Measurements from ENCODE around the gene NDC80.
"Not testable (repeated sequence)": the region's sequence is repeated elsewhere in the genome, so short reads cannot be mapped to it uniquely, and the experiment has no call there.

The NDC80 gene

DNA sequence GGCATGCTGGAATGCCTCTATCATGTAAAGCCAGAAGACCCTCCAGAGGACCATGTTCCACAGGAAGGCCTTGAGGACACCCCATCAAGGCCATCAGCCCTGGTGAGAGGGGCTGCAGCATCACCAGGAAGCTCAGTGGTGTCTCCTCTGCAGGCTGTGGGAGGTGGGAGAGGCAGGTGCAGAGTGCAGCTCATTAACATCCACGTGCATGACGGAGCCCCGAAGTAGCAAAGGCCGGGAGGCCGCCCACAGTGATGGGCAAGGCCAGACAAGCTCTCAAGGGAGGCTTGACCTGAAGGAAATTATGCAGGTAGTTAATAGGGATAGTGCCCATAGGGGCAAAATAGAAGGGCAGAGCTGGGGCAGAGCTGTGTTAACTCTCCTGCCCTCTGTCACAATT lies 53.9 kb downstream of the NDC80 start:
- no peak for DNase-seq (ENCODE audit: low read depth in 1 of 2, low spot score in 1 of 2)

DNA sequence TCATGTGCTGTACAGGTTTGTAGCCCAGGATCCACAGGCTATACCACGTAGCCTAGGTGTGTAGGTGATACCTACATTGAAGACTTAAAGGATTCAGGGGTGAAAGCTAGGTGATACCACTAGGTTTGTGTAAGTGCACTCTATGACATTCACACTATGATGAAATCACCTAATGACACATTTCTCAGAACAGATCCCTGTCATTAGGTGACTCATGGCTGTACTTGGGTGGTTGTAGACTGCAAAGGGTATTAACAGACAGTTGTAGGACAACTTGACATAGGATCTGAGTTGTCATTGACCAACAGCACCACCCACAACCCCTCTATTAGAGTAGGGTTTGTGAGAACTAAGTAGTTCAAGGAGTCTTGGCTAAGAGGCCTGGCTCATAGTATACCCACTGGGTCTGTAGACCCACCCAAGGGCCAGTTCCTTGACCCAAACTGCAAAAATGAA lies 56.5 kb downstream of the NDC80 start:
- DNase-seq (ENCODE audit: low read depth in 1 of 2, low spot score in 1 of 2), result no peak

DNA sequence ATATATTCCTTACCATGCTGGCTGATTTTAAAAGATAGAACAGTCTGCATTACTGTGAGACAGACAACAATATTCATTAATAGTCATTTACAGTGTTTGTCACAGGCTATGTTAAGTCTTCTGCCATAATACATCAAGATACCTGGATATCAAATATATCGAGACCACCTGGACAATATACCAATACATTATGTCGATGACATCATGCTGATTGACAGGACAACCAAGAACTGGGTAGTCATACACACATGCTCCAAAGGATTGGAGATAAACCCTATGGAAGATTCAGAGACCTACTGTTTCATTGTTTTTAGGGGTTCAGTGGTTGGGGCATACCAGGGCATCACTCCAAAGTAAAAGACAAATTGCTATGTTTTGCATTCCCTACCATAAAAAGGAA lies 57.6 kb downstream of the NDC80 start:
- DNase-seq (ENCODE audit: low read depth in 1 of 2, low spot score in 1 of 2), result no peak

DNA sequence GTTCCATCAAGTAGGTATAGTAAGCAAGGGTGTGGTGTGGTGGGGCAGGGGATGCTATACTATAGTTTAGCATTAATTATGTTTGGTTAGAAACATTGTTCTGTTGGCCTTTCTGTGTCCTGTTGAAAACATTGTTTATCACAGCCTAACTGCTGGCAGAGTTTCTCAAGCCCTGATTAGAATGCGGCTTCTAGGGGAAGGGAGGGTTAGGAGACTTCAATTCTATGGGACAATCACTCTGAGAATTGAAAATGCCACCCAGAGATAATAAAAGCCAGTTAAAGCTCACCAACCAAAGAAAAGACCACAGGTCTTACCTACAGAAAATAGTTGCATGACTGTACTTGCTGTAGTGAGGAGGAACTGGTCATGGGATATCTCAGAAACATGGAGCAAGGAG lies 64.2 kb downstream of the NDC80 start:
- DNase-seq (ENCODE audit: low read depth in 1 of 2, low spot score in 1 of 2), result no peak

DNA sequence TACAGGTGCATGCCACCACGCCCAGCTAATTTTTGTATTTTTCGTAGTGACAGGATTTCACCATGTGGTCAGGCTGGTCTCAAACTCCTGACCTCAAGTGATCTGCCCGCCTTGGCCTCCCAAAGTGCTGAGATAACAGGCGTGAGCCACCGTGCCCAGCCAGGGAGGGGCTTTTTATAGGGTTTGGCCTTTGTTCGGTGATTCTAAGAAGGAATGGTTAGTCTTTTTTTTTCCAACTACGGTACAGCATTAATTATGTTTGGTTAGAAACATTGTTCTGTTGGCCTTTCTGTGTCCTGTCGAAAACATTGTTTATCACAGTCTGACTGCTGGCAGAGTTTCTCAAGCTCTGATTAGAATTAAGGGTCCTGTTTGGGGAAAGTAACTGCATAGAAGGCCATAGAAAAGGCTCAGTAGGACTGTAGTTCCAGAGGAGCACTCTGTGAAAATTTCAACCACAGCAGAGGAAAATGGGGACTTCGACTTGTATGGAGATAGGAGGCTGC lies 64.8 kb downstream of the NDC80 start:
- no peak for DNase-seq (ENCODE audit: low read depth in 1 of 2, low spot score in 1 of 2)

DNA sequence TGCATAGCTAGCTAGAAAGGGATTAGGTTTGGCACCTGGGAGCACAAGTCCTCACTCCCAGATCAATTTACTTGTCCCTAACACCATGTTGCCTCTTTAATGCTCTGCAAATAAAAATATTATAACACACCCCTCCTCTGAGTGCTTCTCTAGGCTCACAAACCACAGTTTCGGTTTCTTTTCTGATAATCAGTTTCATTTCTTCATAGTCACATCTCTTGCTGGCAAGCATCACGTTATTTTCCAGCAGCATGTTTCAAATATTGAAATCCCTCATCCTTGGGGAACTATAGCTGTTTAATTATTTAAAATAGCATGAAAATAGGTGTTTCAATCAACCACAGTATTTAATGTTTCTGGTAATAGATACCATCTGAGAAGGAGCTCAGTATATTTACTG lies 70.3 kb downstream of the NDC80 start:
- no peak for DNase-seq (ENCODE audit: low read depth in 1 of 2, low spot score in 1 of 2)

DNA sequence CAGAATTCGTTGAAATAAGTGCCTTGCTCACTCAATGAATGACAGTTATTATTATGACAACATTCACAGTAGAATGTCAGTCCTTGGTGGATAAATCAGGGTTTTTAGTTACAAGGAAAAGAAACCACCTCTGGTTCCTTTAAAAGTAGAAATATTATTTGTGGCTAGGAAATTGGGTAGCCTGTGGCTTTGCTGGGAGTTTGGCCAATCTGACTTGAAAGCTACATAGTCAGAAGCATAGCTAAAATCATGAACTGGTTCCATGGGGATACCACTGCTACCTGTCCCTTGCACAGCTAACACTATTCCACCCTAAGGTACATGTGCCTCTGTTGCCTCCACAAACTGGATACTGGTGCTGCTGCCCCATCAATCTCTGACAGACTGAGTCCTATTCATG lies 71.4 kb downstream of the NDC80 start:
- DNase-seq (ENCODE audit: low read depth in 1 of 2, low spot score in 1 of 2), result no peak

DNA sequence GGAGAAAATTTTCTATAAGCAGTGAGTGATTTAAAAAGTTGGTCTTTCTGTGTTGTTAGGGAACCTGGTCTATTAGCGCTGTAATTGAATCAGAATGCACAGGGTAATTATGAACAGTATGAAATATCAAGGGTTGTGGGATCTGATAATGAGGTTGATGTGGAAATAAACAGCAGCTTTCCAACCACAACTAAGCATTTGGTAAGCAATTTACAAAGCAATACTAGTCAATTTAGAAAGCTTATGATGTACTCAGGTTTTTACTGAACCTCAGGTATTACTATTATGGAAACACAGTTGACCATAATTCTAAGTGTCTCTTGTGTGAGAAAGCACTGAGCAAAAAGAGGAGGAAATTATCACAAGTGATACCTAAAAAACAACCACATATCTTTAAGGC lies 73.2 kb downstream of the NDC80 start:
- DNase-seq (ENCODE audit: low read depth in 1 of 2, low spot score in 1 of 2), result no peak

DNA sequence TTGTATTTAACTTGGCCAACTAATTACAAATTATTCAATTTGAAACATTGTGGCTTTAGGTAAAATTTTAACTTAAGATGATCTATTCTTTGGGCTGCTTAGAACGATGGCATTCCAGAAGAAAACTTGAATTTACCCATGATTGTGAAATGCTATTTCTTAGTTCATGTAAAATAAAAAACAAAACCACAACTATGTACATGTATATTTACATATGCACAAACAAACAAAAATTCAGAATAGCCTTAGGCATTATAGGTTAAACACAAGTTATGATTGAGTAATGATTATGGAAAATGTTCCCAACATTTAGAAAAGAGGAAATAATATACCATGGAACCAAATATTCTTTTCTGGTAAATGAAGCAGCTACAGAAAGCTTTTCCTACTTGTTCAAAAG lies 80.6 kb downstream of the NDC80 start:
- no peak for DNase-seq (ENCODE audit: low read depth in 1 of 2, low spot score in 1 of 2)

DNA sequence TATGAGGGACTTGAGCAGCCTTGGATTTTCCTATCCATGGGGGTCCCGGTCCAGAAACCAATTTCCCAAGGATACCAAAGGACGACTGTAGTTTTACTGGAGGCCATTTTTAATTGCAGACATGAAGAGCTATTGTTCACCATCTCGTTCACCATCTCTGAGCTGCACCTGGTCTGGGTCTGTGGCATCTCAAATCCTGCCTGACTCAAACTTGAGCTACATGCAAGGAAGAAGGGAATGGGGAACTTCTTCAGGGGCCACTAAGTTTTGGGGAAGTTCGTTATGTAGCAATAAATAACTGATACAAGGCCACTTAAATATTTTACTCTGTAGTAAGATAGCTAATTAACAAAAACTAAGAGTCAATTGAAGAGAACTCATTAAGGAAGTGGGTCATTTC lies 82.1 kb downstream of the NDC80 start:
- DNase-seq (ENCODE audit: low read depth in 1 of 2, low spot score in 1 of 2), result no peak

DNA sequence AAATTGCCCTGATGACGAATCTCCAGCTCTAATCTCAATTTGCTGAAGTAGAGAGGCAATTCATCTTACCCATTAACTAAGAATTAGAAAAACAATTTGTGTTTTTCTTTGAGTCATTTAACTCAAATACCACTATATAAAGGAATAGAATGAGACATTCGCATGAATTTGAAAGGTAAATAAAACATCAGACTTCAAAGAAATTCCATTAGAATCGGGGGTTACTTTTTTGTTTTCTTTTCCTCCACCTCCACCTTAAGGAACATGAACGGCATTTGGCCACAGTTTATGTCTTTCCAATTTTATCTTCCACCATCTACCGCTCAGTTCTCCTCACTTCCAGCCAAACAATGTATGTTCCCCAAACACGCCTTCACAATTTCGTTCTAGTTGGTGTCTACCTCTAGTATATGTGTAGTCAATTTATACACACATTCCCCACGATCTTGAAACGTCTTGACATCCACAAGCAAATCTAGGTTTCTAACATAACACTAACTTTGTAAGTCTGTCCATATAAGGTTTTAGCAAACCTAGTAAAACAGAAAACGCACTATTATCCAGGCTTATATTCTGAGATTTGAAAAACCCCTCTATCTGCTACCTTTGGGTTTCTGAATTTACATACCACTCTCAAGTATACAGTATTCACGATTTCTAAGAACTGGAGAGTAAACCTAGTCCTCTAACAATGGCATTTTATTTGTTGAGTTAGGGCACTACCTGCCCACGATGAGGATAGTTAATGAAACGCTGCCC lies 83.0 kb downstream of the NDC80 start:
- DNase-seq (ENCODE audit: low read depth in 1 of 2, low spot score in 1 of 2), result no peak

DNA sequence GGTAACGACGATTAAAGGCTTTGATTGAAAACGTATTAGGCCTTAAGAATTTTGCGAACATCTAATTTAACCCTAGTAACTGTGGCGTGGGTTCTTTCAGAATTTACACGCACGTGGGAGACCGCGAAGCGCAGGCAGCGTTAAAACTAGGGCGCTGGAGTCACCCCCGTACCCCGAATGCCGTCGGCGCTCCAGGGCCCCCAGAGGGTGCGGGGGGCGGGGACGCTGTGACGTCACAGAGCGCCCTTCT lies 83.5 kb downstream of the NDC80 start:
- DNase-seq (ENCODE audit: low read depth in 1 of 2, low spot score in 1 of 2), result peak; percentile 64 to 65

DNA sequence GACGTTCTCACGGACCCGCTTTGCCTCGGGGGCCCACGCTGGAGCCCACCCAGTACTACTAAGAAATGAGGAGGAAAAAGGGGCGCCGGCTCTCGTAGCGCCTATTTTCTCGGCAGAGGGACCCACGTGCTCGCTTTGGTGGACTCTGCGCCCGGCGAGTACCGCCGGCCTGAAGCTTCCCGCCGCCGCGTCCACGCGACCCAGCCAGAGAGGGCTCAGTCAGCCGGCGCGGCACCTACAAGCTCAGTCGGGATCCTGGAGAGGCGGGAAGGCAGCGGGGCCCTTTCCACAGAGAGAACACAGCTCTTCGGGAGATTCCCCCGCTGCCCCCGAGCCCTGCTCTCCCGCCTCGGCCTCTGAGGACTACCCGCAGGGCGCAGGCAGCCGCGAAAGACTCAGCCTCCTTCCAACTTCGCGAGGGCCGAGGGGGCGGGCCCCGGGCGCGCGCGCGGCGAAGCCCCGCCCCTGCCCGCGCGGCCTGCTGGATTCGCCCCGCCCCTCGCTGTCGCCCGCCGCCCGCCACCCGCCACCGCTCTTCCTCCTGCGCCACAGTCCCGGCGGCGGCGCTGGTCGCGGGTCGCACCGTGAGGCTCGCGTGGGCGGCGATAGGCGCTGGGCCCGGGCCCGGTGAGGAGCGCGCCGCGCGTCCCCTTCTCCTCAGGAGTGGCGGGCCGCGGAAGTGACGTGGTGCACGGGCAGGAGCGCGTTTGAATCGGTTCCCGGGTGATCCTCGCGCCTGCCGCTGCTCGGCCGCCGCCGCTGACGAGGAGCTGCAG lies 84.0 kb downstream of the NDC80 start, which contains the start of gene SMCHD1:
Gene SMCHD1, plus strand, starts transcription at position 549 of the 776 bp plus-strand sequence. CDS start 350 bp downstream, outside the sequence.
- DNase-seq (ENCODE audit: low read depth in 1 of 2, low spot score in 1 of 2), result peak; percentile 71 to 89

DNA sequence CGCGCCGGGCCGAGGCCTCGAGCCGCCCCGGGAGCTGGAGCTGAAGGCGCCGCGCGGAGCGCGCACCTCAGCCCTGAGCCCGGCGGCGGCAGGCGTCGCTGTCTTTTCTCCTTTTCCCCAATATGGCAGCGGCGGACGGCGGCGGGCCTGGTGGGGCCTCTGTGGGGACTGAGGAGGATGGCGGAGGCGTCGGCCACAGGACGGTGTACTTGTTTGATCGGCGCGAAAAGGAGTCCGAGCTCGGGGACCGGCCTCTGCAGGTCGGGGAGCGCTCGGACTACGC lies 84.5 kb downstream of the NDC80 start:
- no peak for DNase-seq (ENCODE audit: low read depth in 1 of 2, low spot score in 1 of 2)

DNA sequence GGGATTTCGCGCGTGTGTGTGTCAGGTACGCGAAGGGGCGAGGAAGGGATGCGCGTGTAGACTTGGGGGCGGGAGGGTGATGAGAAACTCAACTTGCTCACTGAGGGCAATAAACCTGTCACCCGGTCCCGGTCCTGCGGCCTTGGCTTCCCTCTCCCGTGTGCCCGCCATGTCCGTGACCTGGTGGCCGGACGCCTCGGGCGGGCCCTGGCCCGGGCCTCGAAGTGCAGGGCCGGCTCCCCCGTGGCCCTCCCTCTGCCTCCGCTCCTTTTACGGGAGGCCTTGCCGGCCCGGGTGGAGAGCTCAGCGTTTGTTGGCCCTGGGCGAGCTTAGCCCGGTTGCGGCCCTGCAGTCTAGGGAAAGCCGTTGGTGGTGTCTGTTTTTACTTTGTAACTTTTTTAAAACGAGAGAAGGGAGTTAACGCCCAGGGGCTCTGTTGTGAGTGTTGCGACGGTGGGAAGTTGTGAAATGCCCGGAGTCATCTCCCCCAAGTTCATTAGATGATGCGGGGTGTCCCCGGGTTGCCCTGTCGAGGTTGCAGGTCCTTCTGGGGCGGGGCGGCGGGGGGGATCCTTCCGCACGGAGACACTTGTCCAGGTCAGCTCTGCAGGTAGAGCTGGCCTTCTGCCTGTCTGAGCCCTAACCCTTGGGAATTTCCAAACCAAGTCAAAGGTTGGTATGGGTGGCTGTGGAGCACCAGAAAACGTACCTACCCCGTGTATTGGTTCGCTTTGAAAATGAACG lies 85.1 kb downstream of the NDC80 start:
- peak; percentile 28 to 31 for DNase-seq (ENCODE audit: low read depth in 1 of 2, low spot score in 1 of 2)

DNA sequence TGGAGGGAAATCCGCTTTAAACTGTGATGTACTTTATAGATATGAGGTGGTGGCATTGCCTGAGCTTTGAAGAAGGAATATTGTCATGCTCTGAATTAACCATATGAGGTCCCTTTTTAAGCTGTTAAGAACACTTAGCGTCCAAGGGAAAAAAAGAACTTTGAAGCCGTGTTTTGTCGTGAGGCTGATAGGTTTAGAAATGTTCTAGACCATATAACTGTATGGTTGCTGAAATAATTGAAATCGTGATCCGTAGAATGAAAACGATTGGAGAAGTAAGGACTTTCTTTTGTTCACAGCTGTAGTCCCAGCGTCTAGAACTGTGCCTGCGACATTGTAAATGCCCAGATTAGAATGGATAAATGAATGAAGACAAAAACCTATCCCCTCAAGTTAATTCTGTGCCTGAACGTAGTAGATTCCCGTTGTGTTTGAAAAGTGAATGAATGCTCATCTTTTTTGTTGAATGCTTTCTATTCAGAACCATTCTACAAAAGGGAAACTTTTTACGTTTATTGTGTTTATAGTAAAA lies 85.7 kb downstream of the NDC80 start:
- no peak for DNase-seq (ENCODE audit: low read depth in 1 of 2, low spot score in 1 of 2)

DNA sequence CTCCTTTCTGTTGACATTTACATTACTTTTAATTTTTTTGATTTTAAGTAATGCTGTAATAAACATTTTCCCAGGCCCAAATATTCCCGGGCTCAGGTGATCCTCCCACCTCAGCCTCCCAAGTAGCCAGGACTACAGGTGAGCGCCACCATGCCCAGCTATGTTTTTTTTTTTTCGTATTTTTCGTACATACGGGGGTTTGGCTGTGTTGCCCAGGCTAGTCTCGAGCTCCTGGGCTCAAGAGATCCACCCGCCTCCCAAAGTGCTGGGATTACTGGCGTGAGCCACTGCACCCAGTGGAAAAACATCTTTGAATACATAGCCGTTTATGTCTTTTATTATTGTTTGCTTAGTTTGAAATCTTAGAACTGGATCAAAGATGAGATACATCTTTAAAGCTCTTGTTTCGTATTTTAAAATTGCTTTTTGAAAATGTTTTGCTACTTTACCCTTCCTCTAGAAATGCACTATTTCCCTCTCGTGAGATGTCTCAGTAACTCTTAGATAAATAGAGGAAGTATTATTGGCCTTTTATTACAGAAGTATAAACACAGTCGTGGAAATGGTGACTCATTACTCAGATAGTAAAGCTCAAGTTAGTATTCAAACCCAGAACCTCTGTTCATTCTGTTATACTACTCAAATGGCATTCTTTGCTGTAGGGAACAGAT lies 86.6 kb downstream of the NDC80 start:
- no peak for DNase-seq (ENCODE audit: low read depth in 1 of 2, low spot score in 1 of 2)

DNA sequence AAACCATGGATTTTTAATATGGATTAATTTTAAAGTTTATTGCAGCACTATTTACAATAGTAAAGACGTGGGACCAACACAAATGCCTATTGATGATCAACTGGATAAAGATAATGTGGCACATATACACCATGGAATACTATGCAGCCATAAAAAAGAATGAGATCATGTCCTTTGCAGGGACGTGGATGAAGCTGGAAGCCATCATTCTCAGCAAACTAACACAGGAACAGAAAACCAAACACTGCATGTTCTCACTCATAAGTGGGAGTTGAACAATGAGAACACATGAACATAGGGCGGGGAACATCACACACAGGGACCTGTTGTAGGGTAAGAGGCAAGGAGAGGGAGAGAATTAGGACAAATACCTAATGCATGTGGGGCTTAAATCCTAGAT lies 89.5 kb downstream of the NDC80 start:
- DNase-seq (ENCODE audit: low read depth in 1 of 2, low spot score in 1 of 2), result not testable (repeated sequence)

DNA sequence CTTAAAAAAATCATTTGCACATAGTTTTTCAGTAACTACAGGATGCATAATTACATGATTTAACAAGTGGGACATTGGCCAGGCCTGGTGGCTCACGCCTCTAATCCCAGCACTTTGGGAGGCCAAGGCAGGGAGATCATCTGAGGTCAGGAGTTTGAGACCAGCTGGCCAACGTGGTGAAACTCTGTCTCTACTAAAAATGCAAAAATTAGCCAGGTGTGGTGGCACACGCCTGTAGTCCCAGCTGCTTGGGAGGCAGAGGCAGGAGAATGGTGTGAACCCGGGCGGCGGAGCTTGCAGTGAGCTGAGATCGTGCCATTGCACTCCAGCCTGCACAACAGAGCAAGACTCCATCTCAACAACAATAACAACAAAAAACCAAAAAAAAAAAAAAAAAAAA lies 90.9 kb downstream of the NDC80 start:
- DNase-seq (ENCODE audit: low read depth in 1 of 2, low spot score in 1 of 2), result not testable (repeated sequence)

DNA sequence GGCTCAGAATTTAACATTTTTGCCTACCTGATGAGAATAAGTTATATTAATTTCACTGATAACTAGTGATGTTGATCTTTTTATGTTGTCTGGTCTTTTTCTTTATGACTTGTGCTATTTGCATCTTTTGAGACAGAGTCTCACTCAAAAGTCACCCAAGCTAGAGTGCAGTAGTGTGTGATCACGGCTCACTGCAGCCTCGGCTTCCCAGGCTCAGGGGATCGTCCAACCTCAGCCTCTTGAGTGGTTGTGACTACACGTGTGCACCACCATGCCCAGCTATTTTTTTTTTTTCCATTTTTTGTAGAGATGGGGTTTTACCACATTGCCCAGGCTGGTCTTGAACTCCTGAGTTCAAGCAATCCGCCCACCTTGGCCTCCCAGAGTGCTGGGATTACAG lies 91.6 kb downstream of the NDC80 start:
- no peak for DNase-seq (ENCODE audit: low read depth in 1 of 2, low spot score in 1 of 2)

Data from activated T-helper 1 cell treated with anti-CD3 and anti-CD28 coated beads, Interleukin-2, amount 50 U/mL, for 16 hours (primary cell).